Measurements from ENCODE around the gene TGFA.

The TGFA gene

DNA sequence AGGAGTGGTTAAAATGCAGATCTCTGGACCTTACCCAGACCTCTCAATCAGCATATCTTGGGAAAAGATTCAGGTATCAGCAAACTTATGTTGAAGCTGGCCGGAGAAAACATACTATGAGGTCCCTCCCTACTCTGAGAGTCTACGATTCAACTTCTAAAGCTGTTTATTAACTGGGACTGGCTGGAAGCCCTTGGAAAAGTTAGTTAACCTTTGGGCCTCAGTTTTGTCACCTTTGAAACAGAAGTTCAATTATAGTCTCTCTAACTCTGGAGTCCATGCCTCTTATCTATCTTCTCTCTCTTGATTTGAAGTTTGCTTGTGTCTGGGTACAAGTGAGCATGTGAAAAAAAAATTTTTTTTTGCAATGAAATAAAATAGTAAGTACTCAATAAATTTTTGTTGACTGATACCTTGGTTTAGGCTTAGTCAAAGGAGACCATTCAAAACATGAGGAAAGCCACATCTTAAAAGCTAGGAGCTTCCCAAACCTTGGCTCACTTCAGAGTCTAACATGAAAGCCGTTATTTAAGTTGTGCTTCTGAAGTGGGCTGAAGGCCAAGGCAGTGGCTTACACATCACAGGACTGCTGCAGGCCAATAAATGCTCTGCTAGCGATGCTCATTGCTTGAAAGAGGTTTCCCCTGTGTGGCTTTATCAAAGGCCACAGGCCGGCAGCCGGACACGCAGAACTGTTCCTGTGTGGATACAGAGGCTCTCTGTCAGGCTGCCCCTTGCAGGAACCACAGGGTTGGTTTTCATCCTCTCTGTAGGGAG, 141.1 kb downstream of the TGFA start:
- DNase-seq: no peak

DNA sequence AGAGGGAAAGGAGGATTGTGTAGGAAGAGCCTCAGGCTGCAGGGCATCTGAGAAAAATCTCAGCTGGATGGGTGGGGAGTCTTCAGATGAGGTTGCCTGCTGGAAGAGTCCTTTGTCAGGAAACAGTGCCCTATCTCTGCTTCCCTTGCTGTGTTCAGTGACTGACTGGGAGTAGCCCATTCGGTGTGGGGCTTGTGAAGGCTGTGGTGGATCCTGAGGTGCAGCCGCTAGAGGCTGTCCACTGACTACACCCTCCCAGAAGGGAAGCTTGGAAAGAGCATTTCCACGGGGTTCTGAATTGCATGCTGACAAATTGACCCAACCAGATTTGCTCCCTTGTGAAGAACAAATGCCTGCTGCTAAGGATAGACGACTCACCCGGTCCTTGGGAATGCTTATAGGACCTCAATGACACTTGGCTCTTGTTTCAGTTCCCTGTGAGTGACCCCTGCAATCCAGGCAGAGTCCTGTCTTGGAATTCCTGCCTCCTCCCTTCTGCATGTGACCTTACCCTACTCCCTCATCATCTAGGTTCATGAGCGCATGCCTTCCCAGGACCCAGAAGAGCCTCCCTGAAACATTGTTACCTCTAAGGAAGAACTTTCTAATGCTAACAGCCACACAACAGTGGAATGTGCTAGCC, 142.0 kb downstream of the TGFA start:
- no peak for DNase-seq

DNA sequence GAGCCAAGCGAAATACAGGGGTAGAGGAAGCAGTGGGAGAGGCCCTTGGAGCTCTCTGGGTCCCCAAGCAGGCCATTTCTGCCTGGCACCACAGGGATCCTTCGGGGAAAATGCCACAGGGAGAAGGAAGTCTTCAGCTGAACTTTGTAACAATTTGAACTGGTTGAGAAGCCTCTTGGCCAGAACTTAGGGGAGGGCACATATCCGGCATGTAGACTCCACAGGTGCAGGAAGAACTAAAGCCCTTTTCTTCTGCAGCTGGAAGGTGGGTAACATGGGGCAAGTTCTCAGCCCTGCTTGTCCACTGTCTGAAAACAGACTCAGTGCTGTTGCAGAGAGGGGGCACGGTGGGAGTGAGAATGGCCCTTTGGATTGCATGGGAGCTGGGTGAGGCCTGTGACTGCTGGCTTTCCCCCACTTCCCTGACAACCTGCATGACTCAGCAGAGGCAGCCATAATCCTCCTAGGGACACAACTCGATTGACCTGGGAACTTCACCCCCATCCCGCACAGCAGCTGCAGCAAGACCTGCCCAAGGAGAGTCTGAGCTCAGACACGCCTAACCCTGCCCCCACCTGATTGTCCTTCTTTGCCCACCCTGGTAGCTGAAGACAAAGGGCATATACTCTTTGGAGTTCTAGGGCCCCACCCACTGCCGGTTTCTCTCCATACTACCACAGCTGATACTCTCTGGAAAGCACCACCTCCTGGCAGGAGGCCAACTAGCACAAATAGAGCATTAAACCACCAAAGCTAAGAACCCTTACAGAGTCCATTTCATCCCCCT, 150.2 kb downstream of the TGFA start:
- DNase-seq: no peak

DNA sequence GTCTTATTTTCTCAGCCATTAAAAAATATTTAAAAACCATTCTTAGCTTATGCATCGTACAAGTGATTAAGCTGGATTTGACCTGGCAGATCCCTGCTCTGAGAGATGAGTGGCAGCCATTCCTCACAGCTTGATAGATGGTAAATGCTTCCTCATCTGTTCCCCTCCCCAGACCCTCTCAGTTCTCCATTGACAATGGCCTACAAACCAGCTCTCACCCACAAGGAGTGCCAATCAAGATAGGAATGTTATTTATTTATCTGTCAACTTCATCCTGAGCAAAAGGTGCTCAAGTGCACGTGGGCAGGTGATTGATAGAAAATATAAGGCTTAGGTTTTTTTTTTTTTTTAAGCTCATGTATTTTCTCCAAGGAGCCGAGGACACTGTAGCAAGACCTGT, 153.1 kb downstream of the TGFA start:
- no peak for DNase-seq

DNA sequence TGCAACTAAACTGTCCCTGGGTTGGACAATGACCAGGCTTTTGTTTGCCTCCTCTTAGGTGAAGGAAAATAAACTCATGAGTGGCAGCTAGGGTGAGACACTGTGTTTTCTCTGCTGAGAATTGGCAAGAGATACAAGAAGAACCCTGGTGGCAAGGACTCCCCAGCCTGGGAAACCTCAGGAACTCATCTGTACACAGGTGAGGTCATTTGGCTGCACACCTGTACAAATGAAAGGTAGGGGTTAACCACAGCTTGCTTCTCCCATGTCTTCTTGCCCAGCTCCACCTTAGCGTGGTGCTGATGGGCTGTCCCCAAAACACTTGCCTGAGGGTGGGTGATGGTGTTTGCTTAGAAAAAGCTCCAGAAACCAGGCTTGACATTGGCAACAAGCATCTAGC, 154.6 kb downstream of the TGFA start:
- no peak for DNase-seq
